ENCODE results near the gene NOL4L.
A peak's percentile ranks its signal among the peaks of the same experiment; 100 is the strongest.

The NOL4L gene

DNA sequence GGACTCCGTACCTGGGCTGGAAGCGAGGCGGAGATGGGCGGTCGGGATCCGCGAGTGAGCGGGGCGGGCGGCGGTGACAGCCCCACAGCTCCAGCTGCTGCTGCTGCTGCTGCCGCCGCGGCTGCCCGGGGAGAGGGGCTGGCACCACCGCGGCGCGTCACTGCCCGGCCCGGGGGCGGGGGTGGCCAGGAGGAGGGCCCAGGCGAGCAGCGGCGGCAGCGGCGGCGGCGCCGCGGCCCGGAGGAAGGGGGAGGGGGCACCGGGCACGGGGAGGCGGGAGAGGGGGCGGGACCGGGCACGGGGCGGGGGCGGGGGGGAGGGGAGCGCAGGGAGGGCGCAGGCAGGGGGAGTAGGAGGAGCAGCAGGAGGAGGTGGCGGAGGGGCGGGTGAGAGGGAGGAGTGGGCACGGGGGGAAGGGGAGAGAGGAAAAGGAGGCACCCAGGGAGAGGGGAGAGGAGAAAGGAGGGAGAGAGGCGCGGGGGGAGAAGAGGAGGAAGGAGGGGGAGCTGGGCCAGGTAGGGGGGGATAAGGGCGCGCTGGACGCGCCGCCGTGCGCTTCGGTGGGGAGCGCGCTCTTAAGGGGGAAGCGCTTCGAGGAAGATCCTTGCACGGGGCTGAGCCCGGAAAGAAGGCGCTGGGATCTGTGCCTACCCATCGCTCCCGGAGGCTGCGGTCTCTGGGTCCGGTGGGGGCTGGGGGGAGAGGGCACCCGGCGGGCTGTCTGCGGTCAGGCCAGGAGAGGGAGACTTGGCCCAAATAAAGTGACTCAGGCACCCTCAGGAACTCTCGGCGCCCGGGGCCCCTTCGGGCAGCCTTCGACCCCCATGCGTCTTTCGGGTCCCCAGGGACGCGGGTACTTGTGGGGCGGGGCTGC lies 101.5 kb downstream of the NOL4L start:
- DNase-seq (ENCODE audit: low read depth), result no peak
- TF ChIP-seq, protein P1, sequence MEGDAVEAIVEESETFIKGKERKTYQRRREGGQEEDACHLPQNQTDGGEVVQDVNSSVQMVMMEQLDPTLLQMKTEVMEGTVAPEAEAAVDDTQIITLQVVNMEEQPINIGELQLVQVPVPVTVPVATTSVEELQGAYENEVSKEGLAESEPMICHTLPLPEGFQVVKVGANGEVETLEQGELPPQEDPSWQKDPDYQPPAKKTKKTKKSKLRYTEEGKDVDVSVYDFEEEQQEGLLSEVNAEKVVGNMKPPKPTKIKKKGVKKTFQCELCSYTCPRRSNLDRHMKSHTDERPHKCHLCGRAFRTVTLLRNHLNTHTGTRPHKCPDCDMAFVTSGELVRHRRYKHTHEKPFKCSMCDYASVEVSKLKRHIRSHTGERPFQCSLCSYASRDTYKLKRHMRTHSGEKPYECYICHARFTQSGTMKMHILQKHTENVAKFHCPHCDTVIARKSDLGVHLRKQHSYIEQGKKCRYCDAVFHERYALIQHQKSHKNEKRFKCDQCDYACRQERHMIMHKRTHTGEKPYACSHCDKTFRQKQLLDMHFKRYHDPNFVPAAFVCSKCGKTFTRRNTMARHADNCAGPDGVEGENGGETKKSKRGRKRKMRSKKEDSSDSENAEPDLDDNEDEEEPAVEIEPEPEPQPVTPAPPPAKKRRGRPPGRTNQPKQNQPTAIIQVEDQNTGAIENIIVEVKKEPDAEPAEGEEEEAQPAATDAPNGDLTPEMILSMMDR (IDR thresholded peaks at IDR 0.05; ENCODE audit: insufficient read depth, low read depth, low read length, missing control alignments), result no peak
- peak overlapping the region; percentile 61 for H3K4me3 ChIP-seq (ENCODE audit: low read depth, low read length)

DNA sequence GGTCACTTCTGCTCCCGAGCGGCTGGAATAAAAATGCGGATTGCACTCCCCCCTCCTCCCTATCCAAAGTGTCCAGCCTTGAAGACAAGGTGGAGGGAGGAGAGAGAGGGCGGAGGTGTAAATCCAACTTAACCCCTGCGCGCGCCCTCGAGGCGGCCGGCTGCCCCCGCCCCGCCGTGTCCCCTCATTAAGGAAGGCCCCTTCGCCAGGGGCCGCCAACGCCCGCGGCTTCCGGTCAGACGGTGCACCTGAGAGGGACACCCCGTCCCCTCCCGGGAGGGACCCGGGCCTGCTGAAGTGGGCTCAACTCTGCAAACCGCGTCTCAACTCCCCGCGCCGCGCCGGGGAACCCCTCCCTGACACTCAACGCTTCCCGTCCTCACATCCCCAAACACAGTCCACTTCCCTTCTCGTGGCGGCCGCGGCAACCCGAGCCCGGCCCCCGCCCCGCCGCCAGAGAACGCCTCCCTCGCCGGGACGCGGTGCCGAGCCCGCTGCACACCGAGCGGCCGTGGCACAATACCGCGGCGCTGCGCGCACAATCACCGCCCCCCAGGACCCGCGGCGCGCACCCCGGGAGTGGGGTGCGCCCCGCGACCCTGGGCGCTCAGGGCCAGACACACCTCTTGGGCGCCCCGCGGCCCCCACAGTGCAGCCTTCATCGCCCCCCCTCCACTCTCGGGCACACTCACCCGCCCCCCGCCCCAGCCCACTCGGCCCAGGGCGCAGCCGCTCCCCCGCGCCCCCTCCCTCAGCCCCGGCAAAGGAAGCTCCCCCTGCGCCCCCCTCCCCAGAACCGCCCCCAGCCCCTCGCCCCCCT lies 102.5 kb downstream of the NOL4L start:
- no peak for DNase-seq (ENCODE audit: low read depth)
- H3K4me3 ChIP-seq (ENCODE audit: low read depth, low read length), result peak overlapping the region; percentile 49
- TF ChIP-seq, protein P1 (IDR thresholded peaks at IDR 0.05; ENCODE audit: insufficient read depth, low read depth, low read length, missing control alignments), result no peak

DNA sequence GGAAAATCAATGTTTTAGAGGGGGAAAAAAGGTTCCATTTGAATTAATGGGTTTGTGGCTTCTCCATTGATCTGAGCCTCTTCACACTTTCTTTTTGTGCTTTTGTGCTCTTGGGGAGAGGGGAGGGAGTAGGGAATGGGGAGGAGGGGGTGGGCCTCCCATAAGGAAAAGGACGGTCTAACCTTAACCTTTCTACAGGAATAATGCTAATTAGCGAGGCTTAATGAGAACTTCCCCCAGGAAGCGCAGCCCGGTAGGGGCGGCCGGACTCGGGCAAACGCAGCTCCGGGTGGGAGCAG lies 103.0 kb downstream of the NOL4L start:
- TF ChIP-seq, protein P1 (IDR thresholded peaks at IDR 0.05; ENCODE audit: insufficient read depth, low read depth, low read length, missing control alignments), result no peak
- H3K4me3 ChIP-seq (ENCODE audit: low read depth, low read length), result no peak overlapping the region
- no peak for DNase-seq (ENCODE audit: low read depth)

DNA sequence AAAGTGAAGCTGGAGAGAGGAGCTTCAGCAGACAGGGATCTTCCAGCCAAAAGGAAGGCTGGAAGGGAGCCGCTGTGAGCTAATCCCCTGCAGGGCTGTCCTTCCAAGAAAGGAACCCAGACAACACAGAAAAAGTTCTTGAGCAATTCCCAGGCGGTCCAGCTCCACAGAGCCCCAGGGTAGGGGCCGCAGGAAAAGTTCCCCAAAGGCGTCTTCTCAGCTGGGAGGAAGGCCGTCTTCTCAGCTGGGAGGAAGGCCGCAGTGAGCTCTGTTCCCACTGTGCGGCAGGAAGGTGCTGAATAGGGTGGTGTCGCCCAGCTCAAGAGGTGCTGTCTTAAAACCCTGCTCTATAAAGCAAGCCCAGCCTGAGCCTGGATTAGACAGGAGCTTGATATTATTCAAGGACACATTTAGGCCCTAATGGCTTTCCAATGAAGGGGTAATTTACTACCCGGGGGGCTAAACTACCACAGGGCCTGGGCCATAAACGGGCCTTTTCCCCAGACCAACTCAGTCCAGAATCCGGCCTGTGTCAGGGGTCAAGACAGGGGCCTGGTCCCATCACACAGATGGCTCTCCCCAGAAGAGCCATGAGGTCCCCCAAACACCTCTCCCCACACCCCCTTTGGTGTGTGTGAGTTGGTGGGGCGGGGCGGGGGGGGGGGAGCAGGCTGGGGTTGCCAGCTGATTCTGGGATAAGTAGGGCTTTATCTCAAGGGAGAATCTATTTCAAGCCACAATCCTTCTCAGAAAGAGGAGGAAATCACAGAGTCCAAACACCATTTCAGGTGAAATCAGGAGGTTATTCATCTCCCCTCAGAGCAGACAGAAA lies 103.6 kb downstream of the NOL4L start:
- TF ChIP-seq, protein P1 (IDR thresholded peaks at IDR 0.05; ENCODE audit: insufficient read depth, low read depth, low read length, missing control alignments), result no peak
- DNase-seq (ENCODE audit: low read depth), result no peak

DNA sequence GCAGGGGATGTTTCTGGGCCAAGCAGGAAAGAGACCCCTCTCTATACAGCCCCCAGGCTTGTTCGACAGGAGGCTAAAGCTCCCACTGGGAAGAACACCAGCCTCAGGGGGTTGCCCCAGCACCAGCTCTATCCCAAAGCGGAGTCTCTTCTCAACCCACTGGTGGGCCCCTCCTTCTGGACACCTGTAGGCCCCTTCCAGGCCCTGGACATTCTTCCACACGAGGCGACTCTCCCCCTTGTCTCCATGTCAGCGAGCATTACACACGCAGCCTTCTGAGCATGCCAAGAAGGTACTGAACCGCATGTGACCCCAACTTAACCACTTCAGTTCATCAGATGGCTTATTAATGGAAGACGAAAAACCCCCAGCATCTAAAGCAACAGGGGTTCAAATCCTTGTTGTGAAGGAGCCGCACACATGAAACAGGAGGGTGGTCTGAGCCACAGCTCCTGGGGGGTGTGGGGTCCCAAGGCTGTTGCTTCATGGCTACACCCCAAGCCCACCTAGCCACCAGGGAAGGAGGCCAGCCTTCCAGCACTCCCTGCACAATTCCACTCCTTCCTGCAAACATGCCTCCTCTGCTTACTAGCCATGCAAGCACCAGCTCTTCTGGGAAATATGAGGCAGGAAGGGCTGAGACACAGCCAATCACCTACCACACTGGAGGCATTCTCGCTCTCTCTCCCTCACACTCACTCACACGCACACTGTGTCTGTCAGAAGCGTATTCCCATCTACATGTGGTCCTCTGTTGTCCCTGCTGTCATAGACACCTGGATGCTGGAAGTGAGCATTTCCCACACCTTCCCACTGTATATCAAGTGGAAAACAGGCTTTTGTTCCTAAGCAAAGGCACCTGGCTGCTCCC lies 104.5 kb downstream of the NOL4L start:
- TF ChIP-seq, protein P1 (IDR thresholded peaks at IDR 0.05; ENCODE audit: insufficient read depth, low read depth, low read length, missing control alignments), result no peak
- DNase-seq (ENCODE audit: low read depth), result no peak
- no peak overlapping the region for H3K4me3 ChIP-seq (ENCODE audit: low read depth, low read length)

More for the DNA sequence above, 103.6 kb downstream of the NOL4L start:
- no peak overlapping the region for H3K4me3 ChIP-seq (ENCODE audit: low read depth, low read length)

DNA sequence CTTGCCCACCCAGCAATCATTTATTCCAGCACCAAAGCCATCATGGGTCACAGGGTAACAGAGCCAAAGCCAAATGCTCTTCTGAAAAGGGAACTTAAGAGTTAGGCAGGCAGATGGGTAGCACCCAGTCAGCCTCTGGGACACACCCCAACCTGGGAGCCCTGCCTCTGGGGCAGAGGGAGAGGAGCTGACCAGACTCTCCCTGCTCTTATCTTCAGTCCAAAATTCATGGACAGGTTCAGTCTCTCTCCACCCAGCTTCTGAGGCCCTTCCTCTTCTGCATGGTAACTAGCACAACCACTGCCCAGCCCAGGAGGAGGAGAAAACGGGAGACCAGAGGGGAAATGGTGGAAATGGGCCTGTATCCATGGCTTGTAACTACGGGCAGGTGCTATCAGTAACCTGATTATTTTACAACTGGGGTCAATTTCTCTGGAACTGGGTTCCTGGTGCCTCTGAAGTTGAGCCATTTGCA lies 105.4 kb downstream of the NOL4L start:
- TF ChIP-seq, protein P1 (IDR thresholded peaks at IDR 0.05; ENCODE audit: insufficient read depth, low read depth, low read length, missing control alignments), result no peak
- no peak overlapping the region for H3K4me3 ChIP-seq (ENCODE audit: low read depth, low read length)
- no peak for DNase-seq (ENCODE audit: low read depth)
